Measurements from ENCODE around the gene COIL.

DNA sequence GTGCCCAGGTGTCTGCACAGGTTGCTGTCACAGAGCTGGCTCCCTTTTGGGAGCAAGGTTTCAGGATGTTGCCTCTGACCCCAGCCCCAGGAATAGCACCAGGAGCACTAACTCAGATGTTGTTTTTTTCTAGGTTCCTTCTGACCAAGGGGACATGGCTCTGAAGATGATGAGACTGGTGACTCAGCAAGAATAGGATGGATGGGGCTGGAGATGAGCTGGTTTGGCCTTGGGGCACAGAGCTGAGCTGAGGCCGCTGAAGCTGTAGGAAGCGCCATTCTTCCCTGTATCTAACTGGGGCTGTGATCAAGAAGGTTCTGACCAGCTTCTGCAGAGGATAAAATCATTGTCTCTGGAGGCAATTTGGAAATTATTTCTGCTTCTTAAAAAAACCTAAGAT, 45.2 kb upstream of the COIL start:
- TF ChIP-seq, protein P1, sequence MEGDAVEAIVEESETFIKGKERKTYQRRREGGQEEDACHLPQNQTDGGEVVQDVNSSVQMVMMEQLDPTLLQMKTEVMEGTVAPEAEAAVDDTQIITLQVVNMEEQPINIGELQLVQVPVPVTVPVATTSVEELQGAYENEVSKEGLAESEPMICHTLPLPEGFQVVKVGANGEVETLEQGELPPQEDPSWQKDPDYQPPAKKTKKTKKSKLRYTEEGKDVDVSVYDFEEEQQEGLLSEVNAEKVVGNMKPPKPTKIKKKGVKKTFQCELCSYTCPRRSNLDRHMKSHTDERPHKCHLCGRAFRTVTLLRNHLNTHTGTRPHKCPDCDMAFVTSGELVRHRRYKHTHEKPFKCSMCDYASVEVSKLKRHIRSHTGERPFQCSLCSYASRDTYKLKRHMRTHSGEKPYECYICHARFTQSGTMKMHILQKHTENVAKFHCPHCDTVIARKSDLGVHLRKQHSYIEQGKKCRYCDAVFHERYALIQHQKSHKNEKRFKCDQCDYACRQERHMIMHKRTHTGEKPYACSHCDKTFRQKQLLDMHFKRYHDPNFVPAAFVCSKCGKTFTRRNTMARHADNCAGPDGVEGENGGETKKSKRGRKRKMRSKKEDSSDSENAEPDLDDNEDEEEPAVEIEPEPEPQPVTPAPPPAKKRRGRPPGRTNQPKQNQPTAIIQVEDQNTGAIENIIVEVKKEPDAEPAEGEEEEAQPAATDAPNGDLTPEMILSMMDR (IDR thresholded peaks at IDR 0.05; ENCODE audit: low read depth, low read length), result no peak
- TF ChIP-seq POLR2A (IDR thresholded peaks at IDR 0.05; ENCODE audit: extremely low read depth, insufficient read length) (no peak), MYC (IDR thresholded peaks at IDR 0.05; ENCODE audit: low read depth, low read length) (no peak)
- TF ChIP-seq, protein P2, sequence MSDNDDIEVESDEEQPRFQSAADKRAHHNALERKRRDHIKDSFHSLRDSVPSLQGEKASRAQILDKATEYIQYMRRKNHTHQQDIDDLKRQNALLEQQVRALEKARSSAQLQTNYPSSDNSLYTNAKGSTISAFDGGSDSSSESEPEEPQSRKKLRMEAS (IDR thresholded peaks at IDR 0.05; ENCODE audit: low read depth, low read length), result no peak

Measured in NB4 (cell line).